Heart right ventricle (tissue), 16 donors: ENCODE results near the gene ATP2A1. TPM values are rescaled to one million over a fixed set of nuclear protein-coding genes. Genes with fewer than 3 reads are reported as not detected.

Experiments
- ATAC-seq, 8 donors: fragments of 200-7000 bp; cut with Tn5 transposase; one replicate each; pipeline ENCODE4 v1.9.1; 2020; ENCODE audit warnings: mild to moderate bottlenecking in 8 of 8, moderate library complexity in 8 of 8, moderate number of reproducible peaks in 1 of 8
- DNase-seq, 2 donors: peaks; one replicate each; pipeline ENCODE4 v3.0.0-alpha.2; 2020
- H3K27ac ChIP-seq, 10 donors: fragments of 200-600 bp; sonication (generic) in 2 of 10; one replicate each; pipeline versions ENCODE4 v1.5.0 to v1.8.0; 2020 to 2022; ENCODE audit warnings: mild to moderate bottlenecking in 3 of 10
- H3K27me3 ChIP-seq, 7 donors: fragments of 200-600 bp; one replicate each; pipeline ENCODE4 v1.8.0; 2021 to 2022; ENCODE audit warnings: mild to moderate bottlenecking in 2 of 7
- H3K36me3 ChIP-seq, 9 donors: fragments of 200-600 bp; sonication (generic) in 1 of 9; one replicate each; pipeline versions ENCODE4 v1.5.0 to v1.8.0; 2020 to 2022; ENCODE audit warnings: mild to moderate bottlenecking in 2 of 9
- H3K4me1 ChIP-seq, 9 donors: fragments of 200-600 bp; sonication (generic) in 1 of 9; one replicate each; pipeline versions ENCODE4 v1.5.0 to v1.8.0; 2020 to 2022; ENCODE audit warnings: mild to moderate bottlenecking in 4 of 9
- H3K4me3 ChIP-seq, 10 donors: fragments of 200-600 bp; sonication (generic) in 2 of 10; one replicate each; pipeline versions ENCODE4 v1.5.0 to v1.8.0; 2020 to 2022; ENCODE audit warnings: mild to moderate bottlenecking in 7 of 10, moderate library complexity in 2 of 10
- H3K9me3 ChIP-seq, 11 donors: fragments of 200-600 bp in 10 of 11; sonication (generic) in 2 of 11; one replicate each; pipeline versions ENCODE4 v1.5.0 to v1.8.0; 2013 to 2022; ENCODE audit warnings: mild to moderate bottlenecking in 2 of 11, control low read depth in 1 of 11, moderate library complexity in 1 of 11
- WGBS, 2 donors: extraction: QIAGEN DNeasy Blood & Tissue Kit; methylation state at CpG; one replicate each; pipeline ENCODE4 v1.1.7; 2013; ENCODE audit warnings: inconsistent platforms in 1 of 2; 5-methylcytosine and 5-hydroxymethylcytosine counted together
- intact Hi-C, 10 donors: fragments of 100-400 bp; cut with DNase I; formaldehyde crosslinking; loops; one replicate each; pipeline versions ENCODE4 v1.11.1 to v1.14.2; 2022
- polyA plus RNA-seq, 2 donors: library from polyadenylated mRNA; stranded (reverse); fragments of 200-250 nt; gene quantifications; one replicate each; pipeline ENCODE4 v1.2.3, GENCODE V29; 2013
- total RNA-seq, 10 donors: library from RNA; stranded (reverse); fragmentation: NEBNext Ultra II Directional in 3 of 10; extraction: Animal tissue kit (Norgen Biotek cat#: 25700) in 3 of 10; gene quantifications; one replicate each; pipeline versions ENCODE4 v1.2.1 to v1.2.4, GENCODE V29; 2021 to 2023
- TF ChIP-seq, protein P1 (sequence below), 9 donors: fragments of 200-600 bp; sonication (generic) in 2 of 9; IDR thresholded peaks; one replicate each; pipeline versions ENCODE4 v1.5.0 to v1.8.0; 2021 to 2022; ENCODE audit warnings: antibody characterized with exemption in 9 of 9, mild to moderate bottlenecking in 5 of 9, moderate library complexity in 1 of 9
- donor health status: Arrhythmogenic right ventricular cardiomyopathy.
- donor health status: ischemic (EF 13 %, LVEDD 7.1; RV severe dilation, severe dysfunction).
- donor health status: healthy with polysubstance abuse.
- donor health status: DM: no; HTN: yes; CAD: no.
- donor health status: DM: no; HTN: no; CAD: no.
- donor health status: ischemic (EF 25% LVEDD 6.9; RV normal size, moderate dysfunction).
- donor health status: ischemic (EF 25% LVEDD 5.7; RV mildly dilated, moderate dysfunction).
- donor health status: healthy.
- donor health status: DM: yes; HTN: yes; CAD: no.
- donor health status: Ischemic cardiomyopathy.
- donor health status: ischemic (EF 35%, LVEDD 5.7; RV mildly dilated, moderate dysfunction).
- donor health status: nonischemic (EF 11% LVEDD 7.7; RV severe dilation, severe dysfunction).
- donor health status: DM: yes; HTN: yes; CAD: no.
- donor health status: PGD.
- donor health status: ischemic (EF 29% LVEDD 5.4; RV normal size, mild dysfunction).
- donor health status: nonischemic (EF 23%, LVEDD 6.1; RV moderate dilation, normal function).

ATP2A1 gene
- total and polyA plus RNA-seq, 12 donors, result 0.13 to 1.0 (median 0.23) TPM

DNA sequence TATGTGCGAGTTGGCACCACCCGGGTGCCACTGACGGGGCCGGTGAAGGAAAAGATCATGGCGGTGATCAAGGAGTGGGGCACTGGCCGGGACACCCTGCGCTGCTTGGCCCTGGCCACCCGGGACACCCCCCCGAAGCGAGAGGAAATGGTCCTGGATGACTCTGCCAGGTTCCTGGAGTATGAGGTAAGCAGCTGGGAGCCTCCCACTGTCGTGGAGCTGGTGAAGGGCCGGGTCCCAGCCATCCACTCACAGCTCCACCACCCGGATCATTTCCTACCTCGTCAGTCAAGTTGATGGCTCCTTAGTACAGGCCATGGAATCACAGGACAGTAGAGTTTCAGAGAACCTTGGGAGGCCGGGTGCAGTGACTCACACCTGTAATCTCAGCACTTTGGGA lies 20.0 kb downstream of the ATP2A1 start:
- Histone ChIP-seq H3K27ac (no peak overlapping the region), H3K36me3 (peaks cover 0 to 12% (median 0%) of the 10 kb centered on the region in 9 donors), H3K4me1 (no peaks in the 10 kb centered on the region), H3K4me3 (no peak overlapping the region), H3K9me3 (no peaks in the 10 kb centered on the region), H3K27me3 (no peaks in the 10 kb centered on the region)
- intact Hi-C loops, result no loop called here
- 83 to 86% methylated on average over 15 of the region's 15 CpGs for WGBS, 2 donors
- TF ChIP-seq, protein P1, sequence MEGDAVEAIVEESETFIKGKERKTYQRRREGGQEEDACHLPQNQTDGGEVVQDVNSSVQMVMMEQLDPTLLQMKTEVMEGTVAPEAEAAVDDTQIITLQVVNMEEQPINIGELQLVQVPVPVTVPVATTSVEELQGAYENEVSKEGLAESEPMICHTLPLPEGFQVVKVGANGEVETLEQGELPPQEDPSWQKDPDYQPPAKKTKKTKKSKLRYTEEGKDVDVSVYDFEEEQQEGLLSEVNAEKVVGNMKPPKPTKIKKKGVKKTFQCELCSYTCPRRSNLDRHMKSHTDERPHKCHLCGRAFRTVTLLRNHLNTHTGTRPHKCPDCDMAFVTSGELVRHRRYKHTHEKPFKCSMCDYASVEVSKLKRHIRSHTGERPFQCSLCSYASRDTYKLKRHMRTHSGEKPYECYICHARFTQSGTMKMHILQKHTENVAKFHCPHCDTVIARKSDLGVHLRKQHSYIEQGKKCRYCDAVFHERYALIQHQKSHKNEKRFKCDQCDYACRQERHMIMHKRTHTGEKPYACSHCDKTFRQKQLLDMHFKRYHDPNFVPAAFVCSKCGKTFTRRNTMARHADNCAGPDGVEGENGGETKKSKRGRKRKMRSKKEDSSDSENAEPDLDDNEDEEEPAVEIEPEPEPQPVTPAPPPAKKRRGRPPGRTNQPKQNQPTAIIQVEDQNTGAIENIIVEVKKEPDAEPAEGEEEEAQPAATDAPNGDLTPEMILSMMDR (IDR thresholded peaks at IDR 0.05), result no peak
- DNase-seq (no peak), ATAC-seq (no peak)

DNA sequence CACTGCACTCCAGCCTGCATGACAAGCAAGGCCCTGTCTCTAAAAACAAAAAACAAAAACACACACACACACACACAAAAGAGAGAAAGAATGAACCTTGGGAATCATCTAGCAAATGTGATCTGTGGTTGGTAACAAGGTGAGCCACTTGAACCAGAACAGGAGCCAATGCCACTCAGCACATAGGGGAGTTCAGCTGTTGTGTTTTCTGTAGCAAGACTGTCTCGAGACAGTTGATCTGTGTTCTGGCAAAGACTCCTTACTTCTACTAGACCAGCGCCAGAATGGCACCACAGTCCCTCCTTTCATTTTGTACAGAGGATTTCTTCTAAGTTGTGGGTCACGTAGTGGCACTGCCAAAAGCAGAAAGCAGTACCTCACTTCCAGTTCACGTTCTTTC lies 20.7 kb downstream of the ATP2A1 start:
- 91 to 95% methylated on average over 4 of the region's 4 CpGs for WGBS, 2 donors
- Histone ChIP-seq H3K4me1 (no peaks in the 10 kb centered on the region), H3K27ac (no peak overlapping the region), H3K9me3 (no peaks in the 10 kb centered on the region), H3K27me3 (no peaks in the 10 kb centered on the region), H3K36me3 (peaks cover 0 to 12% (median 0%) of the 10 kb centered on the region in 9 donors), H3K4me3 (no peak overlapping the region)
- DNase-seq (no peak), ATAC-seq (no peak)
- TF ChIP-seq, protein P1 (IDR thresholded peaks at IDR 0.05), result no peak
- intact Hi-C loops, result no loop called here

DNA sequence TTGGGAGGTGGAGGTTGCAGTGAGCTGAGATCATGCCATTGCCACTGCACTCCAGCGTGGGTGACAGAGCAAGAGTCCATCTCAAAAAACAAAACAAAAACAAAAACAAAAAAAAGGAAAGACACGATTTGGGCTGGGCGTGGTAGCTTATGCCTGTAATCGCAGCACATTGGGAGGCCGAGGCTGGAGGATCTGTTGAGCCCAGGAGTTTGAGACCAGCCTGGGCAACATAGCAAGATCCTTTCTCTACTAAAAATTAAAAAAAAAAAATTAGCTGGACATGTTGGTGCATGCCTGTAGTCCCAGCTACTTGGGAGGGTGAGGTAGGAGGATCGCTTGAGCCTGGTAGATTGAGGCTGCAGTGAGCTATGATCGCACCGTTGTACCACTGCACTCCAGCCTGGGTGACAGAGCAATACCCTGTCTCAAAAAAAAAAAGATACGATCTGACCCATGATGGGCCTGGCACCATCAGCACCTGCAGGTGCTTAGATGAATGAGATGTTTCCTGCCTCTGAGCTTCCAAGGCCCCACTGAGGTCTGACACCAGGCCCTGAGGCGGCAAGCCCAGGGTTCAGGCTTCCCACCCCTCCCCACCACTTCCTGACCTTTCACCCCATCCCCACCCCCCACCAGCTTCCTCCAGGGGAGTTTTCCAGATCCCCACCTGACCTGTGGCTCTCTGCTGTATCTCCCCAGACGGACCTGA lies 21.7 kb downstream of the ATP2A1 start:
- intact Hi-C loops, result no loop called here
- Histone ChIP-seq H3K4me3 (no peak overlapping the region), H3K9me3 (no peaks in the 10 kb centered on the region), H3K27ac (no peak overlapping the region), H3K27me3 (no peaks in the 10 kb centered on the region), H3K4me1 (no peaks in the 10 kb centered on the region), H3K36me3 (peaks cover 0 to 22% (median 8%) of the 10 kb centered on the region in 9 donors)
- DNase-seq (no peak), ATAC-seq (no peak)
- WGBS, 2 donors, result 91 to 92% methylated on average over 11 of the region's 11 CpGs
- TF ChIP-seq, protein P1 (IDR thresholded peaks at IDR 0.05), result no peak

DNA sequence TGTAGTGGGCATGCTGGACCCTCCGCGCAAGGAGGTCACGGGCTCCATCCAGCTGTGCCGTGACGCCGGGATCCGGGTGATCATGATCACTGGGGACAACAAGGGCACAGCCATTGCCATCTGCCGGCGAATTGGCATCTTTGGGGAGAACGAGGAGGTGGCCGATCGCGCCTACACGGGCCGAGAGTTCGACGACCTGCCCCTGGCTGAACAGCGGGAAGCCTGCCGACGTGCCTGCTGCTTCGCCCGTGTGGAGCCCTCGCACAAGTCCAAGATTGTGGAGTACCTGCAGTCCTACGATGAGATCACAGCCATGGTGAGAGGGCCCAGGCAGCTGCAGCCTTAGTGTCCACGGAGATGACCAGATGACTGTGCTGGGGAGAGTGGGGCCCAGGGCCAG lies 22.3 kb downstream of the ATP2A1 start:
- ATAC-seq (no peak), DNase-seq (no peak)
- no peak overlapping the region for H3K4me3 ChIP-seq
- H3K9me3 ChIP-seq, result no peaks in the 10 kb centered on the region
- intact Hi-C loops, result no loop called here
- H3K36me3 ChIP-seq, result peaks cover 0 to 28% (median 13%) of the 10 kb centered on the region in 9 donors
- TF ChIP-seq, protein P1 (IDR thresholded peaks at IDR 0.05), result no peak
- WGBS, 2 donors, result 91 to 93% methylated on average over 25 of the region's 25 CpGs
- no peaks in the 10 kb centered on the region for H3K27me3 ChIP-seq
- H3K4me1 ChIP-seq, result no peaks in the 10 kb centered on the region
- H3K27ac ChIP-seq, result no peak overlapping the region
